ENCODE results near the gene ARV1.
A peak's percentile ranks its signal among the peaks of the same experiment; 100 is the strongest.

The ARV1 gene

DNA sequence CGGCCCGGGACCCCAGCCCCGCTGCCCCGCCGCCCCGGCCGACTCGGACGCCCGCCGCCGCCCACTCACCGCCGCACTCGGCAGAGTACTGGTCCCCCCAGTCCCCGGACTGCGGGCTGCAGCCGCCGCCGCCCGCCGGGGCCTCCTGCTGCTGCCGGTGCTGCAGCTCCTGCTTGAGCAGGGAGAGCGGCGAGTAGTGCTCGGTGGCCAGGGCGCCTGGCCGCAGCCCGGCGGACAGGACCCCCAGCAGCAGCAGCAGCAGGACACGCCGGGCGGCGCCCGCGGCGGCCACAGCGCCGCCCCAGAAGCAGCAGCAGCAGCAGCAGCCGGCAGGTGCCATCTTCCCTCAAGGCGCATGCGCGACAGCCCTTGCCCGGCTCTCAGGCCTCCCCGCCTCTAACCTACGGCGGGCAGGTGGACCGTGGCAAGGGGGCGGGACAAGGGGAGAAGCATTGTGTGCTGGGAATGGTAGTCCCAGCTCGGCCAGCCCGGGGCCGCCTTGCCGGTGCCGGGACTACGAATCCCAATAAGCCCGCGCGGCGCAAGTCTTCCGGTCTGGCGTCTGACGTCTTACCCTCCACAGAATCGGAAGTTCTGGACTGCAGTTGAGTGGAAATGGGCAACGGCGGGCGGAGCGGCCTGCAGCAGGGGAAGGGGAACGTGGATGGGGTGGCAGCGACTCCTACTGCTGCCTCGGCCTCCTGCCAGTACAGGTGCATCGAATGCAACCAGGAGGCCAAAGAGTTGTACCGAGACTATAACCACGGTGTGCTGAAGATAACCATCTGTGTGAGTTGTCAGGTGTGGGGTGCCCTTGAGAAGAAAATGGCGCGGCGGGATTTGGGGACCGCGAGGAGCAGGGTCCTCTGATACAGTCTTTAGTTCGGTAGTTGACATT is at the start of gene ARV1, which contains the start of gene TTC13:
ARV1 (plus strand) TSS at position 604 of the 898 bp plus-strand sequence; CDS start at position 616, 12 bp downstream.
TTC13 (minus strand) TSS at position 371 of the 898 bp plus-strand sequence; CDS start at position 340, 31 bp downstream.
- peak; percentile 93 for DNase-seq

DNA sequence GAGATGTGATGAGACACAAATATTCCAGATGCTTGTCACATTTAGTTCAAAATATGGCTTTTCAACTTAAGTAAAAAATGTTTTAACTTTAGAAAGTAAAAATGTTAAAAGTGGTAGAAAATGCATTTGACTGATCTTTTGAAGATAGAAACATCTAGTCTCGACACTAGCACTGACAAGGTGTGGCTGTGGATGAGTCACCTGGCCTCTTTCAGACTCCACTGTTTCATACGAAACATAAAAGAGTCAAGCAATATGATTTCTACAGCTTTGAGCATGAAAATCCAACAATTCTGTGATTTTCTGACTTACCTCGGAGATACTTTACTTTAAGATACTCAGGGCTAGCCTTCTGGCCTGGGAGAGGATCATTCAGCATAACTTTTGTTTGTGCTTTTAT is 47.9 kb upstream of the ARV1 start:
- no peak for DNase-seq

GRCh38 chr1:230935852-230936251 is 43.0 kb upstream of the ARV1 start:
- no peak for DNase-seq

- no peak for DNase-seq
Measured at GRCh38 chr1:230936475-230936874, 42.4 kb upstream of the ARV1 start.

GRCh38 chr1:230937371-230937770 is 41.5 kb upstream of the ARV1 start:
- DNase-seq = no peak

GRCh38 chr1:230938924-230939368 is 39.9 kb upstream of the ARV1 start:
- no peak for DNase-seq

- no peak for DNase-seq
Measured at GRCh38 chr1:230939806-230940489, 38.9 kb upstream of the ARV1 start.

DNA sequence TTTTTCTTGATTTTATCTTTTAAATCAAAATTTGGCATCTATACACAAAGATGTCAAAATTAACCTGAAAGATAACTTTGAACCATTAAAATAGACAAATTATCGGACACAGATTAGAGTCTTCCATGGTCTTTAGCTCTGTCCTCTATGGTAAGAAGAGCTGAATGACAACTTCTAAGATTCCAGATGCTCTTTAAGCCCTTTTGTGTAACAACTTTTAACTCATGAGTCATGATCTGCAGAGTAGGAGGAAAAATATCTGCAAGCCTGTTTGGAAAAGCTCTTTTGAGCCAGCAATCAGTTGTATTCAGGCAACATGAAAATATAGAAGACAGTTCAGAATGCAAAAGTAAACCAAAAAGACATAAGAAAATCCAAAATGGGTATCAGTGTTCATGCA is 38.0 kb upstream of the ARV1 start:
- DNase-seq = no peak

DNA sequence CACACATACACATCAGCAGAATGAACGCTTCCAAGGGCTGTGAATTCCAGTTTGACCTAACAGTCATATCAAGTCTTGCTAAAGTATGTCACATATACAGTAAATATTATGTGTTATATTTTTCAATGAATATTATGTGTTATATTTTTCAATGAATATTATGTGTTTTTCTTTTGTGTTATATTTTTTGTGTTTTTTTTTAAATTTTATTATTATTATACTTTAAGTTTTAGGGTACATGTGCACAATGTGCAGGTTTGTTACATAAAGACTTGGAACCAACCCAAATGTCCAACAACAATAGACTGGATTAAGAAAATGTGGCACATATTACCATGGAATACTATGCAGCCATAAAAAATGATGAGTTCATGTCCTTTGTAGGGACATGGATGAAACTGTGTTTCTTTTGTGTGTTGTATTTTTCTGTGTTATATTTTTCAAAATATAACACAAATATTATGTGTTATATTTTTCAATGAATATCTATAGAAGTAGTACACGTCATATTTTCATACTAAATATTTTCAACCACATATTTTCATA is 35.8 kb upstream of the ARV1 start:
- DNase-seq = no peak

DNA sequence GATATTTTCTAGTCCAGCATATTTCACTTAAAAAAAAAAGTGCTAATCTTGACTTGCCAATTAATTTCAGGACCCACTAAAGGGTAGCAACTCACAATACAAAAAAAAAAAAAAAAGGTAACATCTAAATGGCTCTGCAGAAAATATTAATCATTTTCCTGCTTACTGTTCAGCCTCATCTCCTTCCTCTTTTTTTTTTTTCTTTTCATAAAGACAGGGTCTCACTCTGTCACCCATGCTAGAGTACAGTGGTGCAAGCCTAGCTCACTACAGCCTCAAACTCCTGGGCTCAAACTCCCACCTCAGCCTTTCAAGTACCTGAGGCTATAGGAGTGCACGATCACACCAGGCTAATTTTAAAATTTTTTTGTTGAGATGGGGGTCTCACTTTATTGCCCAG is 30.6 kb upstream of the ARV1 start:
- no peak for DNase-seq

- no peak for DNase-seq
Measured at GRCh38 chr1:230948903-230949302, 30.0 kb upstream of the ARV1 start.

DNA sequence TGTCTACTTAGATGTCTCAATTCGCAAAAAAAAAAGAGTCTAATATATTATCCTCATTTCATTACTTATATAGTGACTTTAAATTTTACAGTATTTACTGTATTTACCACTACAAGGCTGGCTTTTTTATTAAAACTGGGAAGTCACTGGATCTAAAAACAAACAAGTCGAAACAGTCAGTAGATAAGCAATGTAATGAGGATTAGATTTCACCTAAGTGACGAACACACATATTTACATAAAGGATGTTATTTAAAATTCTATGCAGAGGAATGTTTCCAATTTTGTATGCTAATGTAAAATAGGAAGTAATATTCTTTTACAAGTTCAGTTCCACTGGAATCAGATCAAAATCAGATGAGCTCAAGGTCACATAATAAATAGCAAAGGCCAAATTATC is 28.5 kb upstream of the ARV1 start:
- DNase-seq = no peak

DNA sequence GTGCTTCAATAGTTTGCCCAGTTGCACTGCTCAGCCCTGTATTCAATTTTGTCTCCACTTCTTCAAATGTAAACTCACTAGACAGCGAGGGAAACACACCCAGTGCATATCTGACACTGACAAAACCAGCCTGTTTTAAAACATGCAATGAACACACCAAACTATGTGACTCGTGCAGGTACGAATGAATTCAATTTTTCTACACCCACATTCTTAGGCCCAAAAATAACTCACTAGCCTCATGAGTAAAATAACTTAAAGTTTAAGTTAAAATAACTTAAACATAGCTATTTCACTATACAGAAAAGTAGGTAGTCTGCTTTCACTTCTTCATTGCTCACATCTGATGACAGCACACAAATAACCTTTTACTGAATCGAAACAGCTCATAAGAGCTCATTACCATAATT is 21.3 kb upstream of the ARV1 start:
- no peak for DNase-seq

DNA sequence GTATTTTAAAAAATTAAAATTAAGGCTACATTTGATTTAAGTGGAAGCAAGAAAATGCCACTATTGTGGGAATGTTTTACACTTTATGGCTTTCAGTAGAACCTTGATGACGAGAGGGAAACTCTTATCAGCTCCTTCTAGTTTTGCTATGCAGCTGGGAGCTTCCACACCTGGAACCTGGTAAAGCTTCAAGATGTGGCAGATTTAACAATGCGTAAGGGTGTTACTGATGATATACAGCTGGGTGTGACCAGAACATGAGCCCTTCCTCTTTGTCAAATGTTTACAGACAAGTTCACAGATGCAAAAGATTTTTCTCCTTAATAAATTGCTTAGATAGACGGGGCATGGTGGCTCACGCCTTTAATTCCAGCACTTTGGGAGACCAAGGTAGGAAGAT is 20.5 kb upstream of the ARV1 start:
- no peak for DNase-seq

DNA sequence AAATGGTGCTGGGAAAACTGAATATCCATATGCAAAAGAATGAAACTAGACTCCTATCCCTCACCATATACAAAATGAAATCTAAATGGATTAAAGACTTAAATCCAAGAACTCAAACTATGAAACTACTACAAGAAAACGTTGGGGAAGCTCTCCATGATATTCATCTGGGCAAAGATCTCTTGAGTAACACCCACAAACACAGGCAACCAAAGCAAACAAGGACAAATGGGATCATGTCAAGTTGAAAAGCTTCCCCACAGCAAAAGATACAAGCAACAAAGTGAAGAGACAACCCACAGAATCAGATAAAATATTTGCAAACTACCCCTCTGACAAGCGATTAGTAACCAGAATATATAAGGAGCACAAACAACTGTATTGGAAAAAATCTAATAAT is 14.0 kb upstream of the ARV1 start:
- DNase-seq = no peak

DNA sequence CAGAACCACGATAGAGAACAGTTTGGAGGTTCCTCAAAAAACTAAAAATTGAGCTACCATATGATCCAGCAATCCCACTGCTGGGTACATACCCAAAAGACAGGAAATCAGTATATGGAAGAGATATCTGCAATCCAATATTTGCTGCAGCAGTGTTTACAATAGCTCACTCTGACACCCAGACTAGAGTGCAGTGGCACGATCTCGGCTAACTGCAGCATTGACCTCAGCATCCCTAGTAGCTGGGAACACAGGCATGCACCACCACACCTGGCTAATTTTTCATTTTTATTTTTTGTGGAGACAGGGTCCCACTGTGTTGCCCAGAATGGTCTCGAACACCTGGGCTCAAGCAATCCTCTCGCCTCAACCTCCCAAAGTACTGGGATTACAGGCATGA is 13.4 kb upstream of the ARV1 start:
- no peak for DNase-seq

DNA sequence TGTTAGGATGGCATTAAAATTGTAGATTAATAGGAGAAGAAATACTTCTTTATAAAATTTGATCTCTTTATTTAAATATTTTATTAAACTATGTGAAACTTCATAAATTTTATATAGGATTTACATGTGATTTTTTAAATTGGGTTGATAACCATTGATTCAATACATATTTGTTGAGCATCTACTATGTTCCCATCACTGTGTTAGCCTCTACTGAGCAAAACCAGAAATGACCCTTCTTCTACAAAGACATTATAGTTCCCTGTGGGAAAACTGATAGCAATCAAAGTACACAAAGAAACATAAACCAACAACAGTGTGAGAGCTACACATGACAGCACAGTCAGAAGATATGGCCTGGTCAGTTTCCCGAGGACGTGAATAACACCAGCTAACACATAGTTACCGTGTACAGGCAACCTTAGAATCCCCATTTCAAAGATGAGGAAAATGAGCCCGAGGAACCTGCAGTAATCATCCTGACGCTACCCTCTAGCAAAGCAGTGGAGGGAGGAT is 12.5 kb upstream of the ARV1 start:
- DNase-seq = no peak

DNA sequence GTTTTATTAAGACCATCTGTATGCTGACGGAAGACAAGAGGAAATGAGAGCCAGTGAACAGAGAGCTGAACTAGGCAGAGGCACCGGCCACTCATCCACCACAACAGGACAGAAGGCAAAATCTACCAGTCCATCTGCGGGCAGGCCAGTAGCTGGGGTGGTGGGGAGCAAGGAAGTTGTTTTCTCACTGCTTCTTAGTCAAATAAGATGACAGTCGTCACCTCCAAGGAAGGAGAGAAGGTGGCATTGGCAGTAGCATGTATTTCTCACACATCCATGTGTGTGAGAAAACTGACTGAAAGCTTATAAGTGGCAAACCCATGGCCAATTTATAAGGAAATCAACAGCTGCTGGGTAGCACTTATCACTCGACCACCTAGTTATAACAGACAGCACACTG is 8.5 kb upstream of the ARV1 start:
- DNase-seq = no peak

GRCh38 chr1:230971771-230972170 is 7.1 kb upstream of the ARV1 start:
- DNase-seq = no peak

GRCh38 chr1:230972855-230973271 is 6.0 kb upstream of the ARV1 start:
- no peak for DNase-seq

GRCh38 chr1:230975636-230976035 is 3.3 kb upstream of the ARV1 start:
- no peak for DNase-seq

- DNase-seq = no peak
Measured at GRCh38 chr1:230976360-230976759, 2.5 kb upstream of the ARV1 start.
